Fibroblast of lung (primary cell): ENCODE results near the gene MAB21L4.

Source experiments
- CTCF ChIP-seq, 2 donors: IDR thresholded peaks in 1 of 2; conservative IDR thresholded peaks in 1 of 2; 1 replicate in 1 of 2; 2 replicates in 1 of 2; pipeline ENCODE4 v1.5.1; 2011 to 2012; ENCODE audit warnings: low read length in 2 of 2, control low read depth in 1 of 2, inconsistent platforms in 1 of 2, low read depth in 1 of 2, mild to moderate bottlenecking in 1 of 2
- EZH2 ChIP-seq: IDR thresholded peaks from 2 replicates; pipeline ENCODE4 v1.5.1; 2012; ENCODE audit warnings: low read length, control low read depth, mild to moderate bottlenecking; ENCODE audit errors: missing control alignments

GRCh38 chr2:240886678-240887609, 9.0 kb downstream of the MAB21L4 start:
- no peak for TF ChIP-seq CTCF (conservative IDR thresholded peaks at IDR 0.05 in 1 of 2, IDR thresholded peaks at IDR 0.05 in 1 of 2; ENCODE audit: low read depth in 1 of 2, low read length in 2 of 2)
- TF ChIP-seq EZH2 = no peak
